Loucy (cell line): ENCODE results near the gene SMIM22.

Source experiments
- H2AFZ ChIP-seq: fragments of 200-600 bp; sonication (generic); 2 replicates; pipeline ENCODE4 v1.6.0; 2016; ENCODE audit warnings: antibody characterized with exemption, mild to moderate bottlenecking, low read length, moderate library complexity
- H3F3A ChIP-seq: fragments of 200-600 bp; 2 replicates; pipeline ENCODE4 v1.6.0; 2016; ENCODE audit warnings: antibody characterized with exemption, low read depth, mild to moderate bottlenecking
- H3K27me3 ChIP-seq: fragments of 200-600 bp; sonication (generic); 2 replicates; pipeline ENCODE4 v1.6.1; 2014; ENCODE audit warnings: low read length, mild to moderate bottlenecking; ENCODE audit not compliant: insufficient read depth, poor library complexity, severe bottlenecking
- H3K36me3 ChIP-seq: fragments of 200-600 bp; sonication (generic); 2 replicates; pipeline ENCODE4 v1.6.1; 2016; ENCODE audit warnings: low read length; ENCODE audit not compliant: insufficient read depth
- H3K4me1 ChIP-seq: fragments of 200-600 bp; sonication (generic); 2 replicates; pipeline ENCODE4 v1.5.1; 2014; ENCODE audit warnings: low read length, mild to moderate bottlenecking; ENCODE audit not compliant: insufficient read depth, poor library complexity, severe bottlenecking
- H3K4me2 ChIP-seq: fragments of 200-600 bp; sonication (generic); 2 replicates; pipeline ENCODE4 v1.6.0; 2014; ENCODE audit warnings: antibody characterized with exemption, low read length, low read depth, mild to moderate bottlenecking; ENCODE audit not compliant: poor library complexity, severe bottlenecking
- H3K4me3 ChIP-seq: fragments of 200-600 bp; sonication (generic); 2 replicates; pipeline ENCODE4 v1.5.1; 2014; ENCODE audit warnings: low read length, mild to moderate bottlenecking, mixed read lengths; ENCODE audit not compliant: poor library complexity, severe bottlenecking
- H3K79me2 ChIP-seq: fragments of 200-600 bp; sonication (generic); 2 replicates; pipeline ENCODE4 v1.6.1; 2014; ENCODE audit warnings: low read length; ENCODE audit not compliant: insufficient read depth
- H3K9ac ChIP-seq: fragments of 200-600 bp; sonication (generic); 2 replicates; pipeline ENCODE4 v1.6.0; 2014; ENCODE audit warnings: mild to moderate bottlenecking, low read depth, low read length, moderate library complexity; ENCODE audit not compliant: poor library complexity, severe bottlenecking
- H3K9me2 ChIP-seq: fragments of 200-600 bp; sonication (generic); replicated peaks from 2 replicates; pipeline ENCODE4 v1.6.1; 2016; ENCODE audit warnings: low read depth, low read length, mixed read lengths
- H3K9me3 ChIP-seq: fragments of 200-600 bp; sonication (generic); 2 replicates; pipeline ENCODE4 v1.6.1; 2014; ENCODE audit warnings: mild to moderate bottlenecking, antibody characterized with exemption, low read length, low read depth; ENCODE audit not compliant: insufficient read depth
- H4K20me1 ChIP-seq: fragments of 200-600 bp; sonication (generic); 2 replicates; pipeline ENCODE4 v1.6.0; 2014; ENCODE audit warnings: antibody characterized with exemption, low read length, mild to moderate bottlenecking; ENCODE audit not compliant: insufficient read depth, poor library complexity, severe bottlenecking
- CTCF ChIP-seq: fragments of 200-600 bp; sonication (generic); conservative IDR thresholded peaks from 2 replicates; pipeline ENCODE4 v1.5.1; 2014; ENCODE audit warnings: mild to moderate bottlenecking, antibody characterized with exemption, low read length
- EZH2phosphoT487 ChIP-seq: fragments of 200-600 bp; IDR thresholded peaks from 2 replicates; pipeline ENCODE4 v1.6.1; 2018; ENCODE audit warnings: antibody characterized with exemption, mild to moderate bottlenecking, moderate library complexity, borderline replicate concordance

Gene SMIM22

GRCh38 chr16:4795181-4795827 is at the start of gene SMIM22:
SMIM22 (plus strand) TSS chr16:4795369; CDS start chr16:4795735, 366 bp downstream.
- no peaks in the 10 kb centered on the region for H3K79me2 ChIP-seq
- H3K9ac ChIP-seq = no peak within 1 kb of the TSS
- TF ChIP-seq CTCF (no peak), EZH2phosphoT487 (no peak)
- H3K9me3 ChIP-seq = no peaks in the 10 kb centered on the region
- H3K4me1 ChIP-seq = no peaks in the 10 kb centered on the region
- H3F3A ChIP-seq = no peaks in the 10 kb centered on the region
- no peaks in the 10 kb centered on the region for H3K27me3 ChIP-seq
- no peaks in the 10 kb centered on the region for H3K36me3 ChIP-seq
- H4K20me1 ChIP-seq = no peaks in the 10 kb centered on the region
- H3K4me3 ChIP-seq = no peak within 1 kb of the TSS
- no peak within 1 kb of the TSS for H3K4me2 ChIP-seq
- no peak within 1 kb of the TSS for H2AFZ ChIP-seq
- no peaks in the 10 kb centered on the region for H3K9me2 ChIP-seq

GRCh38 chr16:4746215-4746614 is 49.0 kb upstream of the SMIM22 start:
- Histone ChIP-seq H2AFZ (no peak overlapping the region), H4K20me1 (no peaks in the 10 kb centered on the region), H3K79me2 (no peaks in the 10 kb centered on the region), H3K9me2 (no peaks in the 10 kb centered on the region), H3K4me2 (no peak overlapping the region), H3K9ac (no peak overlapping the region), H3K4me1 (no peaks in the 10 kb centered on the region), H3K36me3 (peaks cover 4% of the 10 kb centered on the region; the same call in 1 of the 2 replicates), H3F3A (no peaks in the 10 kb centered on the region), H3K9me3 (no peaks in the 10 kb centered on the region), H3K4me3 (no peak overlapping the region), H3K27me3 (no peaks in the 10 kb centered on the region)
- TF ChIP-seq CTCF (no peak), EZH2phosphoT487 (no peak)

GRCh38 chr16:4746991-4747574 is 48.1 kb upstream of the SMIM22 start:
- Histone ChIP-seq H3K9ac (no peak overlapping the region), H3K4me1 (no peaks in the 10 kb centered on the region), H3F3A (no peaks in the 10 kb centered on the region), H2AFZ (no peak overlapping the region), H3K4me2 (no peak overlapping the region), H3K9me3 (no peaks in the 10 kb centered on the region), H3K36me3 (peaks cover 5% of the 10 kb centered on the region; the same call in 1 of the 2 replicates), H3K79me2 (no peaks in the 10 kb centered on the region), H3K4me3 (no peak overlapping the region), H3K9me2 (no peaks in the 10 kb centered on the region), H4K20me1 (no peaks in the 10 kb centered on the region), H3K27me3 (no peaks in the 10 kb centered on the region)
- TF ChIP-seq EZH2phosphoT487 = no peak
- no peak for TF ChIP-seq CTCF
